Epidermal melanocyte (primary cell): ENCODE measurements around the gene CCDC7.
"Not testable (repeated sequence)": the region's sequence is repeated elsewhere in the genome, so short reads cannot be mapped to it uniquely, and the experiment has no call there.

Source experiments
- DNase-seq: peaks from one replicate; pipeline ENCODE4 v3.0.0; 2011; ENCODE audit warnings: low spot score; ENCODE audit not compliant: insufficient read length

The CCDC7 gene

GRCh38 chr10:32693441-32693979, 247.6 kb downstream of the CCDC7 start:
- no peak for DNase-seq

DNA sequence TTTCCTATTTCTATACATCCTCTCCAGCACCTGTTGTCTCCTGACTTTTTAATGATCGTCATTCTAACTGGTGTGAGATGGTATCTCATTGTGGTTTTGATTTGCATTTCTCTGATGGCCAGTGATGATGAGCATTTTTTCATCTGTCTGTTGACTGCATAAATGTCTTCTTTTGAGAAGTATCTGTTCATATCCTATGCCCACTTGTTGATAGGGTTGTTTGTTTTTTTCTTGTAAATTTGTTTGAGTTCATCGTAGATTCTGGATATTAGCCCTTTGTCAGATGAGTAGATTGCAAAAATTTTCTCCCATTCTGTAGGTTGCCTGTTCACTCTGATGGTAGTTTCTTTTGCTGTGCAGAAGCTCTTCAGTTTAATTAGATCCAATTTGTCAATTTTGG, 253.7 kb downstream of the CCDC7 start:
- not testable (repeated sequence) for DNase-seq

DNA sequence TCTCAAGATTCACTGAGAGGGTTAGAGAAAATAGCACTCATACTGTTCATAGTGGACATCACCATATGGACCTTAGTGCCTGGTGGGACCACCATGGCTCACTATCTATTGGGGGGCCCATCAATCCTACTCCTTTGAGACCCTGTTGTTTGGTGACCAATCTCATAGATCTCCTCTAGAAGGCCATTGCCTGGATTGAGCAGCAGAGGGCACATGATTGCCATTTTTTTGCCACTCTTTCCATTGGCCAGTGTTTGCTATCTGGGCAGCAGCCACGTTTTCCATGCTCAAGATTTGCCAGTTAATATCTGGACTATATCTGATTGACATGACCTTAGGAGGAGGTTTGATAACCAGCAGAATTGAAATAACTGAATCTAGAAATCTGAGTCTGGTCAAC, 267.6 kb downstream of the CCDC7 start:
- DNase-seq: no peak

GRCh38 chr10:32731527-32731926, 285.6 kb downstream of the CCDC7 start:
- no peak for DNase-seq

DNA sequence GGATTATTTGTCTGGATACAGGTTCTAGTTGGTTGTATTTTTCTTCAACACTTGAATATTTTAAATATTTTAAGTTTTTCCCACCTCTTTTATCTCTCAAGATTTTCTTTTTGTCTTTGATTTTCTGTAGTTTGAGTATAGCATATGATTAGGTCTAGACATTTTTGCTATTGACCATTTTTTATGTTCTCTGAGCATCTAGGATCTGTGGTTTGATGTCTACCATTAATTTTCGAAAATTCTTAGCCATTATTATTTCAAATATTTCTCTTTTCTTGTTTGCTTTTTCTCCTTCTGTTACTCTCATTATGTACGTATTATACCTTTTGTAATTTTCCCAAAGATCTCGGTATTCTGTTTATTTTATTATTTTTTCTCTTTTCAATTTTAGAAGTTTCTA, 293.0 kb downstream of the CCDC7 start:
- no peak for DNase-seq

GRCh38 chr10:32744321-32744720, 298.4 kb downstream of the CCDC7 start:
- no peak for DNase-seq

DNA sequence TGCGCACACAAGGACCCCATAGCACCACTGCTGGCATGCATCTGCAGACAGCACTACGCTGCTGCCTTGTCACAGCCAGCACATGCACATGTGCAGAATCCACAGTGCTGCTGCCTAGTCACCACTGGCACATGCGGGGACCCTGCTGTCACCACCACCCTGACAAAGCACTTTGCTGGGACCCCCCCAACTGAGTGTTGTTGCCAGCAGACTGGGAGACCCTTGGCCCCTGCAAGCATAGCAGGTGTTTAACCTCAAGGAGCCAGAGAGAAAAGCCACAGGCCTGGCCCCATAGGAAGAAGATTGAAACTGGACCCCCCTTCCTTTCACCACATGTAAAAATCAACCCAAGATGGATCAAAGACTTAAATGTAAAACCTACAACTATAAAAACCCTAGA, 300.9 kb downstream of the CCDC7 start:
- DNase-seq: no peak

GRCh38 chr10:32751582-32751981, 305.6 kb downstream of the CCDC7 start:
- DNase-seq: no peak

DNA sequence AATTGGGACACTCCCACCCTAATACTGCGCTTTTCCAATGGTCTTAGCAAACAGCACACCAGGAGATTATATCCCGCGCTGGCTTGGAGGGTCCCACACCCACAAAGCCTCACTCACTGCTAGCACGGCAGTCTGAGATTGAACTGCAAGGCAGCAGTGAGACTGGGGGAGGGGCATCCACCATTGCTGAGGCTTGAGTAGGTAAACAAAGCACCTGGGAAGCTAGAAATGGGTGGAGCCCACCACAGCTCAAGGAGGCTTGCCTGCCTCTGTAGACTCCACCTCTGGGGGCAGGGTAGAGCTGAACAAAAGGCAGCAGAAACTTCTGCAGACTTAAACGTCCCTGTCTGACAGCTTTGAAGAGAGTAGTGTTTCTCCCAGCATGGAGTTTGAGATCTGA, 309.0 kb downstream of the CCDC7 start:
- not testable (repeated sequence) for DNase-seq

- DNase-seq: no peak
These were observed 325.3 kb downstream of the CCDC7 start for GRCh38 chr10:32771217-32771616.

DNA sequence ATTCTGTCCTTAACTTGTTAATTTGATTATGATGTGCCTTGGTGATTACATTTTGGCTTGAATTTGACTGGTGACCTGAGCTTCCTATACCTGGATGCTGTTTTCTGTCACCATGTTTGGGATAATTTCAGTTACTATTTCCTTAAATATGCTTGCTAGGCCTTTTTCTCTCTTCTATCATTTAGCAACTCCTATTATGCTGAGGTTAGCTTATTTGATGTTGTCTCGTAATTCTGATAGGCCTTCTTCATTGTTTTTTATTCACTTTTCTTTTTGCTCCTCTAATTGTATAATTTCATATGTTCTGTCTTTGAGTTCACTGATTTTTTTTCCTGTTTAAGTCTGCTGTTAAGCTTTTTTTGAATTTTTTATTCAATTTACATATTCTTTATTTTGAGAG, 327.2 kb downstream of the CCDC7 start:
- DNase-seq: no peak

GRCh38 chr10:32786968-32787367, 341.0 kb downstream of the CCDC7 start:
- DNase-seq: no peak

DNA sequence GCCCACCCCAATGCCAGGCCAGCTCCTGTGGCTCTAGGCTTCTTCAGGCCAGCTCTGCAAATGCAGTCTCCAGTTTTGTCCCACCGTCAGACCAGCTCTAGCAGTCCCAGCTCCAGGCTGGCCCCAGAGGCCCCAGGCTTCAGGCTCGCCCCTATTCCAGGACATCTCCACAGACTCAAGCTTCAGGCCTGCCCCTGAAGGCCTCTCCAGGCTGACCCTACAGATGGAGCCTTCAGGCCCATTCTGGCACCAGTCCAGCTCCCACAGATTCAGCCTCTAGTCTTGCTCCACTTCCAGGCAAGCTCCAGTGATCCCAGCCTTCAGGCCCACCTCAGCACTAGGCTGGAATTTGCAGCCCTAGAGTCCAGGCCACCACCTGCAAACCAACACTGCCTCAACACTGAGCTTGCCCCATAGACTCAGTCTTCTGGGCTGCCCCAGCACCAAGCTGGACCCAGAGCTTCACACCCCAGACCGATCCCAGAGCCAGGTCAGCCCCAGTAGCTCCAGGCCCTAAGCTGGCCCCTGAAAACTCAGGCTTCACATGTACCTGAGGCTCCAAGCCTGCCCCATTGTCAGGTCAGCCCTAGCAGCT, 341.8 kb downstream of the CCDC7 start:
- DNase-seq: no peak

DNA sequence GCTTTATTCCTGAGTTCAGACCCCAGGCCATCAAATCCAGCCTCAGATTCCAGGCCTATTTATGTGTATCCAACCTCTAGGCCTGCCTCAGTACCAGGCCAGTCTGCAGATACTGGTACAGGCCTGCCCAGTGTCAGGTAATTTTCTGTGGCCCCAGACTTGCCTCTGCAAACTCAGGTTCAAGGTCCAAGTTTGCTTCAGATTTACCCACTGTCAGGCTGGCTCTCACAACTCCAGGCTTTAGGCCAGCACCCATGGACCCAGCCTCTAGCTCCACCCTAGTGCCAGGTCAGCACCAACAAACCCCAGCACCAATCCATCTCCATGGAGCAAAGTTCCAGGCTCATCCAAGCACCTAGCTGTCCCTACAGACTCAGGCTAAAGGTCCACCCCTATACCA, 342.4 kb downstream of the CCDC7 start:
- no peak for DNase-seq

- DNase-seq: no peak
These were observed 344.5 kb downstream of the CCDC7 start for GRCh38 chr10:32790483-32790882.

DNA sequence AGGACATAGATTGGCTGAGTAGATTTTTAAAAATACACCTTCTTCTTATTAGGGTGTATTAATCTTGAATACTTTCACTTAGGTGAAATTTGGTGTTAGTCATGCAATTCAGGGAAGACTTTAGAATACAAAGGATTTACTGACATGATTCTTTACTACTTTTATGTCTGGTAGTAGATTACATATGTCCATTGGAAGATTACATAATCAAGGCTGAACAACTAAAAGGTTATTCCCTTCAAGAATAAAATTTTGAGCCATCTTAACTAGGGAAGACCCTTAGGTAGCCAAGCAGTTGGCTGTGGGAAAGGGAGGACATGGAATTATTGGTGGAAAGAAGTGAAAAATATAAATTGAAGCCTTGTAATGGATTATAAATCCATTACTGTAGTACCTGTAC, 347.1 kb downstream of the CCDC7 start:
- no peak for DNase-seq

- no peak for DNase-seq
These were observed 349.8 kb downstream of the CCDC7 start for GRCh38 chr10:32795598-32796183.

DNA sequence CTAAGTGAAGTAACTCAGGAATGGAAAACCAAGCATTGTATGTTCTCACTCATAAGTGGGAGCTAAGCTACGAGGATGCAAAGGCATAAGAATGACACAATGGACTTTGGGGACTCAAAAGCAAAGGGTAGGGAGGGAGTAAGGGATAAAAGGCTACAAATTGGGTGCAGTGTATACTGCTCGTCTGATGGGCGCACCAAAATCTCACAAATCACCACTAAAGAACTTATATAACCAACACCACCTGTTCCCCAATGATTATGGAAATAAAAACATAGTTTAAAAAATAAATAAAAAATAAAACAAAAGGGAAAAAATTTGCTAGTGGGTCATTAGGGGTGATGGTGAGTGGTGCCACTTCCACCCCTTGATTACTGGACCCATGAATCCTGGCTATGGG, 351.5 kb downstream of the CCDC7 start:
- not testable (repeated sequence) for DNase-seq

- no peak for DNase-seq
These were observed 401.0 kb downstream of the CCDC7 start for GRCh38 chr10:32846974-32847373.

- DNase-seq: no peak
These were observed 405.4 kb downstream of the CCDC7 start for GRCh38 chr10:32851301-32851700.

- DNase-seq: no peak
These were observed 408.5 kb downstream of the CCDC7 start for GRCh38 chr10:32854435-32854834.

GRCh38 chr10:32865170-32865569, 419.2 kb downstream of the CCDC7 start:
- DNase-seq: no peak

DNA sequence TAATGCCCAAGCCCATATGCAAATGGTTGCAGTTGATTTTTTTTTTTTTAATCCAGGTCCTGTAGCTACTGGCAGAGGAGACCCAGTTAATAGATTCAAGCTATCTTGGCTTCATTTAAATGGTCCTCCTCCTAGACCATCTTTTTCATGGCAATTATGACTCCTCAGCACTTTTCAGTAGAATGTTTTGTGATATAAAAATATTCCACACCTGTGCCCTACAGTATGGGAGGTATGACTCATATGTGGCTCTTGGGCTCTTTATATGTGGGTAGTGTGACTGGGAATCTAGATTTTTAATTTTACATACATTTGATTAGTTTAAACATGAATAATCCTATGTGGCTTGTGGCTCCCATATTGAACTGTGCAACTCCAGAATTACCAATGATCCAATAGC, 432.0 kb downstream of the CCDC7 start:
- no peak for DNase-seq
